MG63 (cell line): Measurements from ENCODE around the gene LRRC37A3. TPM values are rescaled to one million over a fixed set of nuclear protein-coding genes. Genes with fewer than 3 reads are reported as not detected.
A peak's percentile ranks its signal among the peaks of the same experiment; 100 is the strongest.
"Not testable (repeated sequence)": the region's sequence is repeated elsewhere in the genome, so short reads cannot be mapped to it uniquely, and the experiment has no call there.

Source experiments
- DNase-seq: peaks from one replicate; pipeline ENCODE4 v3.0.0-alpha.2; 2020
- H3K27me3 ChIP-seq: fragments of 250-450 bp; sonication (Bioruptor Pico); 2 replicates; pipeline ENCODE4 v1.5.1; 2020; ENCODE audit warnings: mild to moderate bottlenecking, moderate library complexity
- H3K36me3 ChIP-seq: fragments of 250-450 bp; sonication (Bioruptor Pico); 2 replicates; pipeline ENCODE4 v1.5.1; 2020; ENCODE audit warnings: mild to moderate bottlenecking, moderate library complexity
- H3K4me3 ChIP-seq: fragments of 250-450 bp; sonication (Bioruptor Pico); 2 replicates; pipeline ENCODE4 v1.5.1; 2020; ENCODE audit warnings: mild to moderate bottlenecking, moderate library complexity
- H3K9me3 ChIP-seq: fragments of 250-450 bp; sonication (Bioruptor Pico); 2 replicates; pipeline ENCODE4 v1.5.1; 2020; ENCODE audit warnings: mild to moderate bottlenecking, moderate library complexity
- total RNA-seq: library from RNA; depleted of rRNA; stranded (reverse); fragments of >200 nt; shearing (Covaris generic); gene quantifications from 2 replicates; pipeline ENCODE4 v1.2.3, GENCODE V29; 2014; ENCODE audit warnings: low replicate concordance

The LRRC37A3 gene
- total RNA-seq, 1 experiment from 2014 or later, result 4.0 TPM

DNA sequence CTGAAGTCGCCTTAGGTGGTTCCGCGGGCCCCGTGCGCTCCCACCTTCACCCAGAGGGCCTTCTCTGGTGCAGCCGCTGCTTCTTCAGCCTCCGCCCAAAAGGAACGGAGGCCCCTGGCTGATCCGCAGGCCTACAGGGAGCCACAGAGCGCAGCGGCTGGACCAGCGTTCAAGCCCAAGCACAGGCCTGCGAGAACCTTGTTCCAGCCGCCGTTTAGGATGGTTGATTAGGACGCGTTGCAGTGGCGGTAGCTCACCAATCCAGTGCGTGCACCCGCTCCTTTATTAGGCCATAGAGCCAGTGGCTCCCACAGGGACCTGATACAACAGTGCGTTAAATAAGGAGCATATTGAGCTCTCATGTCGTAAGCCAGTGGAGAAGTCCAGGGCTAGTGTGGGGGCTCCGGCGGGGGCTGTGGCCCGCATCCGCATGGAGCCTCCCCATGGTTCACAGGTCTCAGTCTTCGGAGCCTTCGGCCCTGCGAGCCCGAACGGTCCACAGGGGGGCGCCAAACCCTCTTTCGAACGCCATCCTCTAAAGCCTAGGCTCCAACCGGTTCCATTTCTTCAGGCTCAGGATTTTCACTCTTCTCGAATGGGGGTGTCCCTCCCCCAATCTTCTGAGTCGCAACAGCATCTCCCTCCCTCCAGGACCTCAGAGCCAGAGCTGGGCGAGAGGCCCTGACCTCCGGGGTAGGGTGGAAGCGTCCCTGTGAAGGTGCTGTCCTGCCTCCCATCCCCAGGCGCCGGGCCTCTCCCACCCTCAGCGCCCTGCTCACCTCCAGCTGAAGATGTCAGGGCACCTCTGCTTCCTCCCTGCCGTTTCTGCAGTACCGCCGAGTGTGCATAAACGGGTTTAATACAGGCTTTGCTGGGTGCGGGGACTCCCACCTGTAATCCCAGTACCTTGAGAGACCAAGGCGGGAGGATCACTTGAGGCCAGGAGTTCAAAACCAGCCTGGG lies 71.5 kb downstream of the LRRC37A3 start:
- peak; percentile 52 for DNase-seq
- not testable (repeated sequence) for H3K4me3 ChIP-seq, H3K9me3 ChIP-seq, H3K27me3 ChIP-seq, H3K36me3 ChIP-seq

DNA sequence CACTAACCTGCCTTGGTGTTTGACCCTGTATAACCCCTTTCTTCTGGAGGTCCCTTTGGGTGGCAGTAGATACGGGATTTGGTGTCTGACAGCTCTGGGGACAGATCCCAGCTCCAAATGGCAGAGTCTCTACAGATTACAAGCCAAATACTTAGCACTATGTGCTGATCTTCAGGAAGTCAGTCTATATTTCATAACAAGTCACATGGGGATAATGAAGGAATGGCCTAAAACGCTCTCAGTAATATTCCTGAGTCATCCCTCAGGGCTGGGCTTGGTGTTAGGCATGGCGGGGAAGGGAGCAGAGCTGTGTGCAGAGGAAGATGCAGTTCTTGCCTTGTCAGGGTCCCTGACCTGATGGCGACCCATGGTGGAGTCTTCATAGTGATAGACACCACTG lies 72.4 kb downstream of the LRRC37A3 start:
- DNase-seq, H3K9me3 ChIP-seq, H3K4me3 ChIP-seq, H3K36me3 ChIP-seq, H3K27me3 ChIP-seq: not testable (repeated sequence)

DNA sequence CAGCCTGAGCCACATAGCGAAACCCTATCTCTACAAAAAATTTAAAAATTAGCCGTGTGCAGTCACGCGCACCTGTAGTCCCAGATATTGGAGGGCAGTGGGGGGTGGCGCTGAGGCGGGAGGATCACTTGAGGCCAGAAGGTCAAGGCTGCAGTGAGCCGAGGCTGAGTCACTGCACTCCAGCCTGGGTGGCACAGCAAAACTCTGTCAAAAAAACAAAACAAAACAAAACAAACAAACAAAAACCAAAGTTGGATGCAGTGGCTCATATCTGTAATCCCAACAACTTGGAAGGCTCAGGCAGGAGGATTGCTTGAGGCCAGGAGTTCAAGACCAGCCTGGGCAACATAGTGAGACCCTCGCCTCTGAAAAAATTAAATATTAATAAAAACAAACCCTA lies 75.4 kb downstream of the LRRC37A3 start:
- not testable (repeated sequence) for H3K27me3 ChIP-seq, H3K4me3 ChIP-seq, H3K9me3 ChIP-seq, H3K36me3 ChIP-seq
- peak; percentile 53 for DNase-seq

DNA sequence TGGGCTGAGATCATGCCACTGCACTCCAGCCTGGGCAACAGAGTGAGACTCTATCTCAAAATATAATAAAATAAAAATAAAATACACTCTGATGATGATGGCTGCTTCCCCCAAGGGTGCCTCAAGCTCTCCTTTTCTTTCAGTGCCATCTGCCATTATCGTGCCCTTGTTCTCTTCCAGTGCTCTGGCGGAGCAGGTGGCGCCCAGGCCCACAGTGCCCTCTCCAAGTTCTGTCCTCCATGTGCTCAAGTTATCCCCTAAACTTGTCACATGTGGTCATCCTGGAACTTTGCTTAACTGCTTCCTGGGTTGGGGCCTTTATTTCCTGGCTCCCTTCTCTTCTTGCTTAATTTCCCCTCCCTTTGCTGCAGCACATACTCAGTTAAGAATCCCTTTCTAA lies 76.4 kb downstream of the LRRC37A3 start:
- H3K27me3 ChIP-seq, H3K36me3 ChIP-seq, DNase-seq, H3K4me3 ChIP-seq, H3K9me3 ChIP-seq: not testable (repeated sequence)

DNA sequence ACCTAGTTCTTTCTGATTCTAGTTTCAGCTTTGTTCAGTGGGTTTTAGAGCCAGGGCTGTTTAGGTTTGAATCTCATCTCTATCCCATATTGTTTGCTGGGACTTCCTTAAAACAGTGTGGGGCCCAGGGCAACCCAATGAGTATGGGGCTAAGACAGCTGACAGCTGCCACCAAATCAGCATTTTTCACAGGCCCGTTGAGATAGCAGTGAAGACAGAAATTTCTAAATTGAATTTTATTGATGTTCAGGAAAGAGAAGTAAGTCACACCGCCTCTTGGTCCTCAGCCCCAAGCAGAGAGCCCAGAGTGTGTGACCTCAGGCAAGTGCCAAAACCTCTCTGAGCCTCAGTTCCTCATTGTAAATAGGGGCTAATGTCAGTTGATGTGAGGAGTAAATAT lies 78.3 kb downstream of the LRRC37A3 start:
- not testable (repeated sequence) for H3K27me3 ChIP-seq, H3K36me3 ChIP-seq, H3K9me3 ChIP-seq, DNase-seq, H3K4me3 ChIP-seq

DNA sequence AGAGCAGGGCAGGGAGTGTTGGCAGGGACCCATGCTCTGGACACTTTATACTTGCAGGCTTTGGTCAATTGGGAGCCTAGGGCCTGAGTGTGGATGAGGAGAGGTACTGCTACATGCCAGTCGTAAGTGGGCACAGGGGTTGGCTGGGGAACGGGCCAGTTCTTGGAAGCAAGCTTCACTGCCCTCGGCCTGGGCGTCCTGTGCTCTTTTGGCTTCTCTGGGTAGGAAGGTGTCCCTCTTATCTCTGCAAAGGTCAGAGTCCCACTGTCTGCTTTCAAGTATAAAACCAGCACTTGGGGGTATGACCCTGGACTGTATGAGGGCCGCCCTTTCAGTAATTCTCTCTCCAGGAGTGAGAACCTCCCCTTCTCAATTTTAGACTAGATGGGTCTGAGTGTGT lies 80.8 kb downstream of the LRRC37A3 start:
- H3K36me3 ChIP-seq, DNase-seq, H3K27me3 ChIP-seq, H3K4me3 ChIP-seq, H3K9me3 ChIP-seq: not testable (repeated sequence)

DNA sequence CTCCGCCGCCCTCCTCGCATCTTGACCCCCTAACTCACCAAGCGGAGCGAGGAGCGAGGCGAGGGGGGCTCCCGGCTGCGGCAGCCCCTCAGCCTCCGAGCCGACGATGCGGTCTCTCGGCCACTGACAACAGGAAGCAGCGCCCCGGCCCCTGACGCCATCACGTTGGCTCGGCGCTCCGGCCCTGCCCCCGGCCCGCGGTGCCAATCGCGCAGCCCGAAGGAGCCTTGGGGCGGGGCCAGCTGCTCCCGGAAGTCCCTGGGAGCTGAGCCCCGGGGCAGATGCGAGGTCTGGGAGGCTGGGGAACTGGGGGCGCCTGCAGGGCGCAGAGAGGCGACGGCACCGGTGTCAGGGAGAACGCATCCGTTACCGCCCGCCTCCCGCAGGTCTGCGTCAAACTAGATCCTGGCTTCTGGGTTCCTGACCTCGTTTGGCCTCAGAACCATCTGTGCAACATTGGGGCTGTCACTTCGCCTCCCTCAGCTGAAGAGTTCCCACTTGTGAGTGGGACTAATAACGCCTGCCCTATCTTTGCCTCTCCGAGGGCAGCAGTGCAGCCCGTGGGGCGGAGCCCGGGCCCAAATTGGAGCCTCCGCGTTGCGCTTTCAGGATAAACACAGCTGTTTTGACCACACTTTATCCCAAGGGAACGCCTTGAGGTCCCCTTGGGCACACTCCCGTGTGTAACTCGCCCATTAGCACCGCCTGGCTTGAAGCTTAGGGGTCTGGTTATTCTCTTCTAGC lies 82.1 kb downstream of the LRRC37A3 start:
- peak overlapping the region; percentile 80 for H3K4me3 ChIP-seq
- peak; percentile 87 for DNase-seq
- not testable (repeated sequence) for H3K36me3 ChIP-seq, H3K27me3 ChIP-seq, H3K9me3 ChIP-seq

DNA sequence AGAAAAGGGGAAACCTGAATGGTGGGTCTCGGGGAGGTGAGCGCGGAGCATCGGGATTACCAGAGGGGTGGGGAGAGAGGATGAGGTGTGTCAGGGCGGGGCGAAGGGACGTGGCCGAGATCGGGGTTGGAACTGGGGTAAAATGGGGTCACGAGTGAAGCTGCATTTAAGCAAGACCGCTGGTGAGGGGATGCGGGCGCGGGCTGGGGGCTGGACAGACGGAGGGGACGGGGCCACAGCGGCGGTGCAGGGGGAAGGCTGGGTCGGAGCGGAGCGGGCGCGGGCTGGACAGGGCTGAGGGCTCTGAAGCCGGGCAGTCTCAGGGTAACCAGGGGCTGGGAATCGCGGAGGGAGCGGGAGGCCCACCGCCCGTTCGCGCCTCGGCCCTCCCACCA lies 82.7 kb downstream of the LRRC37A3 start:
- not testable (repeated sequence) for H3K27me3 ChIP-seq, H3K9me3 ChIP-seq, H3K36me3 ChIP-seq
- peak overlapping the region; percentile 80 for H3K4me3 ChIP-seq
- DNase-seq, result peak; percentile 16

DNA sequence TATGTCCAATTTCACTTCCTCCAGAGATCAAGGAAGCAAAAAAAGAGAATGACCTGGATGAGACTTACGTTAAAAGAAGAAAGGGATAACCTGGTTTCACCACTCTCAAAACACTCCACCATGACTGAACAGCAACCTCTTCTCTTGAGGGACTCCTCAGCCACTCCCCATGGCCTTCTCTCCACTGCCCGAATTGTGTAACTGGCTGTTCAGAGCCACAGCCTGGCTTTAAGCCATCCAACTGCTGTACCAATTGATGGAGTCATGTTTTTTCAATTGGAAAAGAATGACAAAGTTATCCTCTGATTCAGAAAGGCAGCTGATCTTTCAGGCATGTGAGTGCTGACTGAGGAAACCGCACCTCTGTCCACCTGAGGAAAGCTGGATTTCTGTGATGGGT lies 85.2 kb downstream of the LRRC37A3 start:
- H3K27me3 ChIP-seq, H3K36me3 ChIP-seq, H3K9me3 ChIP-seq, H3K4me3 ChIP-seq: not testable (repeated sequence)
- DNase-seq, result peak; percentile 50

DNA sequence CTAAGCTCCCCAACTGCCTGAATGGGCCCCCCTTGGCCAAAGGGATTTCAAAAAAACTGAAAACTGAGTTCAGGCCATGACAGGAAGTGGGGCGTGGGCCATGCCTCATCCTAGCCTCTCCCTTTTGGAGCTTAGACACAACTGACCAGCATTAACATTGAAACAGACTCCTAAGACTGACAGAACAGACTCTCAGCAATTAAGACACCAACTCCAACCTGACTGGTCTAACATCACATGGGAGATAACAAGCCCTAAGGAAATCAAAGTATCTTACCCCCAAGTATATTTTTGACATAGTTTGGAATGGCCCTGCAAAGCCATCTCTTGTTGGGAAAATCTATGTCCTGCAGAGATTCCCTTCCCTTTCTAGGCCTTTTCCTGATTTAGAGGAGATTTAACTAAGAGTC lies 88.6 kb downstream of the LRRC37A3 start:
- H3K36me3 ChIP-seq, H3K9me3 ChIP-seq, H3K27me3 ChIP-seq, DNase-seq, H3K4me3 ChIP-seq: not testable (repeated sequence)

DNA sequence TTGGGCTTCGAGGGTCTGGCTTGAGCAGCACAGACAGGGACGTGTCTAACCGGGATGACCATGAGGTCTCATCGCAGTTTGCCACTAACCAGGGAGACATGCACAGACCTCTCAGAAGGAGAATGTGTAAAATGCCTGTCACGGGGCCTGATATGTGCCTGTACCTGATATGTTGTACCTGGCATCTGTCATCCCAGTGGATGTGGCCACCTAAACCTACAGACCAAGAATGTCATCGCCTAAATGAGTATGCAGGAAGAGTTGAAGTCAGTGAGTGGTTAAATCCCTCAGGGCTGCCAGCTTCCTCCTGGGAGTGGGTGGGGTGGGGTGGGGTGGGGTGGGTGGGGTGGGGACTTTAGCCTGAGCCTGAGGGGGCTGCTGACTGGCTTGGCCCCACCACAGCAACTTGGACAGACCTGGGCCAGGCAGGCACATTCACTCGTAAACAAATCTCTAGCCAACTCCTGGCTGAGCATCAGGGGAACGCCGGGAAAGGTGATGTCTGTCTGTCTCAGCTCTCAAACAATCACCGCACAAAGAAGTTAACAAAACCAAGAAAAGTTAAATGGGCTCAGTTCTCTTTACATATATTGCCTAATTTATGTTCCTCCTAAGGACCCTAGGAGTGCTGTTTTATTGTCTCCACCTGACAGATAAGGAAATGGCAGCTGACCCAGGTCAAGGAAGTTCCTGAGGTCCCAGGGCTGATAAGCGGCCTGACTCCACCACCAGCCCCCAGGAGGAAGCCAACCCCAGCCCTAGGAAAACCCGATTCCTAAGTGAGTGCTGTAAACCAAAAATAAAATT lies 89.3 kb downstream of the LRRC37A3 start:
- not testable (repeated sequence) for H3K9me3 ChIP-seq, H3K36me3 ChIP-seq, H3K4me3 ChIP-seq, H3K27me3 ChIP-seq, DNase-seq

DNA sequence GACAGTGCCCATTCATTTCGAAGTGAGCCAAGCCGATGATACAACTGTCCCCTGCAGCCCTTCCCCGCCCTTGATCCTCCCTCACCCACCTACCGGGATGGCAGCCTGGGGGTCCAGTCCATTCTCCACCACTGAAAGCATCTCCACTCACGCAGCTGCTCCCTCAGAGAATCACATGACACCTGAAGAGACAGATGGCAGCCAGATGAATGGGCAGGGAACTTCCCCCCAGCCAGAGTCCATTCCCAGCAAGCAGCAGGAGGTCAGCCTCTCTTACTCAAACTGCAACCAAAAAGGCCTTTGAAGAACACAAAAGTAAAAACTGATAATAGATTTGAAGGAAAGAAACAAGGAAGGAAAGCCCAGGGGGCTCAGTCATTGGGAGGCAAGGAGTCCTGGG lies 90.2 kb downstream of the LRRC37A3 start:
- H3K4me3 ChIP-seq, H3K27me3 ChIP-seq, H3K36me3 ChIP-seq, DNase-seq, H3K9me3 ChIP-seq: not testable (repeated sequence)

DNA sequence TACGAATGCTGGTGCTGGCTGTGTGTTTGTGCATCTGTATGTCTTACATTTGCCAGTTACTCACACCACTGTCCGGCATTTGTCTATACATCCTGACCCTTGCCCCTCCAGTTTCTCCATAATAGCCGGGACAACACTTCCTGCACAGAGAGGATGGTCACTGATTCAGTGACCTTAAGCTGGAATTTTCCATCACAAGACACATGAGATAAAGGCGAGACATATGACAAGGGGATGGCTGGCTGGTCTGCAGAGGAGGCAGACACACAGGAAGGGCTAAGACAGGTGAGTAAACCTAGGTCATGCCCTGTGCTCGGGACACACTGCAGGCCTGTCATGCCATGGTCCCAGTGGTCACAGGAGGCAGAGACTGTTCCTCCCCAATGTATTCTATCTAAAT lies 100.4 kb downstream of the LRRC37A3 start:
- not testable (repeated sequence) for H3K9me3 ChIP-seq, DNase-seq, H3K36me3 ChIP-seq, H3K4me3 ChIP-seq, H3K27me3 ChIP-seq

DNA sequence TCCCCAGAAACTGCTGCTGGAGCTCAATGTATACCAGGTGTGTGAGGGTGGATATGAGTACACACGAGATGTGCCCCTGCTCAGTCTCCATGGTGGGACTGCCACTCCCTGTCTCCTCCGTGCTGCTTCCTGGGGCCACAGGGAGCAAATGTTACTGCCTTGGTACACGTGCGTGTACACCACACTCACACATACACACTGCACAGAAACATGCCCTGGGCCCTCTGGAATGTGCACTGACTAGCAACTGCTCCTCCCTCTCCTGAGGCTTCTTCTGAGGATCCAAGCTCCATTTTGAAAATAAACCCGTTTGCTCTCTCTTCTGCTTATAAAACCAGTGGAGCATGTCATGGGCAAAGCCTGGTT lies 103.5 kb downstream of the LRRC37A3 start:
- H3K36me3 ChIP-seq, H3K9me3 ChIP-seq, H3K27me3 ChIP-seq, H3K4me3 ChIP-seq, DNase-seq: not testable (repeated sequence)

DNA sequence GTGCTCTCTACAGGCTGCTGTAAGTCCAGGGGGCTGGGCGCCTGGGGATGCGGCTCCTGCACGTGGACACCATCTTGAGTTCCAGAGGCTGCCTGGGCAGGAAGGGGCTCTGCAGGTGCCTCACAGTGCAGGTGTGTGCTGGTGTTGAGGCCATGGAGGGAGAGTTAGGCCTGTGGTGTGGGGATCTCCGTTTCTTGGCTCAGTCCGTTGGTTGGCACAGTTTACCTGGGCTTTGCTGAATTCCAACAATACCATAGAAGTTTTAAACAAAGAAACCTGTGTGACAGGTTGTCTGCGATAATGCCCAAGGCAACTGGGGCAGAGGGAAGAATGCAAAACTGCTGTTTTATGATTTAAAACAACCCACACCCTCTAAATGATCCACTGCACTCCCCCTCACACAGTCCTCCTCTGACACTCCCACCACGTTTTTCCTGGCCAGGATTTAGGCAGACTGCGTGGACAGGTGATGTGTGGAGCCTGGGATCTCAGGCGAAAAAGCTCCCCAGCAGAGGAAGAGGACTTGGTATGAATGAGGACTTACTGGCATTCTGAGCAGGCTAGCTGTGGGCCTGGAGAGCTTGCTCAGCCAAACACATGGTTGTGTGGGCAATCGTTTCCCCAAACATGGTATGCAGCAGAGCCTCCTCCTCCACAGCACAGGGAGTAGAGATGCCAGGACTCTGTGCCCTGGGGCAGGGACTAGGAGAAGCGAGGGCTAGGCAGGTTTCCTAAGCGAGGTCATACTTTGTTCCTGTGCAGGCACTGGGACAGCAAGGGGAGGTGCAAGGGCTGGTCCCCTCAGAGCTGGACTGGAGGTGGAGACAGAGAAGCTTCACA lies 104.1 kb downstream of the LRRC37A3 start:
- H3K27me3 ChIP-seq, H3K36me3 ChIP-seq, H3K4me3 ChIP-seq, H3K9me3 ChIP-seq: not testable (repeated sequence)
- peak; percentile 46 for DNase-seq

DNA sequence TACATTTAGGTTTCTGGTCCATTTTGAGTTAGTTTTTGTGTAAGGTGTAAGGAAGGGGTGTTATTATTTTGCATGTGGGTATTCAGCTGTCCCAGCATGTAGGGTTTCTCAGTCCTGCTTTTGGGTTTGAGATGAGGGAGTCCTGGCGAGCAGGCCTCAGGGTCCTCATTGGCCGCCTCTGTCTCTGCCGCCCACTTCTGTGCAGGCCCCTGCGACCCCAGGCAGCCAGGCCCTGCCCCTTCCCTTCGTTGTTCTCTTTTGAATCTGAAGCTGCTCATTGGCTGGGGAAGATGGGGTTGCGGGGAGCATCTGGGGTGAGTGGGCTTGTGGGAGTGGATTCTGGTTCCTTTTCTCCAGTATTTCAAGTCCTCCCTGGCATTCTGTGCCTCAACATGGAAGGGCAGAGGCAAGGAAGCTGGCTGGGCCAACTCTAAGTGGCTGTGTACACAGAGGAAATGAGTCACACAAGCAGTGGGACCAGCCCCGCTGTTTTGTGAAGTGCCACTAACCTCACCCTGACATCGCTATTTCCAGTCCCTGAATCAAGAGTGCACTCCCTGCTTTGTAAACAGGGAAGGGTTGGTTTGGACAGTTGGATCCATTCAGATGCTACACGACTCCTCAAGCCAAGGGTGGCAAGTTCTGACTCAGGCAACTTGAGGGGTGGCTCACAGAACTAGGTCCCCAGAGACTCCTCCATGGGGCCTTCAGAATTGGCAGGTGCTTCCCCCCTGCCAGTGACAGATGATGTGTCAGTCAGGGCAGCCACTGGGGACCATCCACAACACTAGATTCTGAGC lies 110.9 kb downstream of the LRRC37A3 start:
- not testable (repeated sequence) for H3K4me3 ChIP-seq, H3K9me3 ChIP-seq, H3K36me3 ChIP-seq, H3K27me3 ChIP-seq
- DNase-seq, result peak; percentile 84
